Adrenal gland (tissue), 12 donors: ENCODE measurements around the gene PSMB2. TPM values are rescaled to one million over a fixed set of nuclear protein-coding genes. Genes with fewer than 3 reads are reported as not detected.
A peak's percentile ranks its signal among the peaks of the same experiment; 100 is the strongest.

ENCODE experiments used
- DNase-seq, 7 donors: peaks; one replicate each; pipeline ENCODE4 v3.0.0-alpha.2; 2019 to 2020
- H3K27ac ChIP-seq, 5 donors: fragments of 200-600 bp; sonication (generic) in 4 of 5; 1 replicate in 3 of 5; 2 replicates in 2 of 5; pipeline versions ENCODE4 v1.5.1 to v1.8.0; 2016 to 2020; ENCODE audit warnings: mild to moderate bottlenecking in 1 of 5
- H3K27me3 ChIP-seq: fragments of 200-600 bp; 2 replicates; pipeline ENCODE4 v1.8.0; 2021
- H3K36me3 ChIP-seq, 2 donors: fragments of 200-600 bp; replicated peaks in 1 of 2; 1 replicate in 1 of 2; 2 replicates in 1 of 2; pipeline versions ENCODE4 v1.5.1 to v1.8.0; 2018 to 2022
- H3K4me1 ChIP-seq, 2 donors: fragments of 200-600 bp; replicated peaks in 1 of 2; 1 replicate in 1 of 2; 2 replicates in 1 of 2; pipeline versions ENCODE4 v1.5.1 to v1.8.0; 2018 to 2021
- H3K4me3 ChIP-seq, 4 donors: fragments of 200-600 bp; sonication (generic) in 3 of 4; one replicate each; pipeline ENCODE4 v1.5.1; 2016 to 2018
- H3K9me3 ChIP-seq, 3 donors: fragments of 200-600 bp; sonication (generic) in 1 of 3; replicated peaks in 1 of 3; 1 replicate in 2 of 3; 2 replicates in 1 of 3; pipeline versions ENCODE4 v1.5.1 to v1.8.0; 2016 to 2021
- CTCF ChIP-seq, 6 experiments: fragments of 450-650 bp in 4 of 6; fragments of 200-600 bp in 2 of 6; sonication (generic) in 1 of 6; IDR thresholded peaks; 1 replicate in 5 of 6; 2 replicates in 1 of 6; pipeline versions ENCODE4 v1.5.1 to v1.8.0; 2016 to 2021; ENCODE audit warnings: antibody characterized with exemption in 6 of 6, mild to moderate bottlenecking in 2 of 6, moderate library complexity in 1 of 6
- POLR2A ChIP-seq, 2 donors: fragments of 450-650 bp; IDR thresholded peaks; one replicate each; pipeline ENCODE4 v1.6.1; 2017; ENCODE audit warnings: antibody characterized with exemption in 2 of 2, mild to moderate bottlenecking in 2 of 2, moderate library complexity in 1 of 2
- WGBS, 4 donors: extraction: QIAGEN DNeasy Blood & Tissue Kit in 2 of 4; methylation state at CpG; one replicate each; pipeline versions ENCODE4 v1.1.5 to v1.1.7; 2013 to 2017; 5-methylcytosine and 5-hydroxymethylcytosine counted together
- intact Hi-C, 2 donors: fragments of 100-400 bp; cut with DNase I; formaldehyde crosslinking; loops; one replicate each; pipeline versions ENCODE4 v1.14.1 to v1.15.0; 2022 to 2023
- polyA plus RNA-seq, 3 donors: library from polyadenylated mRNA; stranded (reverse); fragments of 200-250 nt in 2 of 3; fragments of 350-450 nt in 1 of 3; fragmentation: Illumina TruSeq in 1 of 3; extraction: RNeasy Lipid Tissue Mini Kit (QIAGEN cat#74804) in 1 of 3; gene quantifications; one replicate each; pipeline ENCODE4 v1.2.3, GENCODE V29; 2013 to 2014
- total RNA-seq, 9 donors: library from RNA; depleted of rRNA in 4 of 9; stranded (reverse); fragments of >200 nt in 4 of 9; fragments of 120-200 nt in 1 of 9; fragmentation: NEBNext Ultra II Directional in 1 of 9; extraction: Animal tissue kit (Norgen Biotek cat#: 25700) in 1 of 9; gene quantifications; one replicate each; pipeline versions ENCODE4 v1.1.0 to v1.2.4, GENCODE V29; 2013 to 2023
- donor health status: healthy with polysubstance abuse.
- donor health status: Bipolar disorder and iron deficiency.
- donor health status: DM: yes; HTN: yes; CAD: no.
- donor health status: DM: no; HTN: no; CAD: no.
- donor health status: DM: no; HTN: no; CAD: no.
- donor health status: DM: yes; HTN: yes; CAD: no.

The PSMB2 gene
- total and polyA plus RNA-seq, 12 donors, result 23.5 to 120 (median 51.0) TPM

GRCh38 chr1:35555601-35556477 is 85.5 kb downstream of the PSMB2 start:
- TF ChIP-seq CTCF (IDR thresholded peaks at IDR 0.05) (no peak), POLR2A (IDR thresholded peaks at IDR 0.05) (no peak)
- Histone ChIP-seq H3K36me3 (peaks cover 0 to 23% of the 10 kb centered on the region in 2 donors), H3K4me1 (peaks cover 28 to 59% of the 10 kb centered on the region in 2 donors), H3K27ac (peak overlapping the region in 3 of 5 donors; percentile 94 to 99 (median 97)), H3K27me3 (no peaks in the 10 kb centered on the region), H3K9me3 (no peaks in the 10 kb centered on the region), H3K4me3 (peak overlapping the region in 1 of 4 donors; percentile 94)
- DNase-seq, result no peak
- 48 to 56% (median 53%) methylated on average over 10 of the region's 10 CpGs for WGBS, 4 donors
- intact Hi-C loops, result loop anchor here in 1 of 2 donors (5.0 kb wide), 1 partner anchor 104 kb away; no protein-coding TSS in a partner anchor

GRCh38 chr1:35555212-35555584 is 86.1 kb downstream of the PSMB2 start:
- no peak overlapping the region for H3K4me3 ChIP-seq
- H3K4me1 ChIP-seq, result peaks cover 28 to 54% of the 10 kb centered on the region in 2 donors
- peaks cover 0 to 25% of the 10 kb centered on the region in 2 donors for H3K36me3 ChIP-seq
- no peaks in the 10 kb centered on the region for H3K9me3 ChIP-seq
- DNase-seq, result no peak
- 68 to 77% (median 71%) methylated on average over 4 of the region's 4 CpGs for WGBS, 4 donors
- intact Hi-C loops, result loop anchor here in 1 of 2 donors (5.0 kb wide), 1 partner anchor 103 kb away; no protein-coding TSS in a partner anchor
- TF ChIP-seq CTCF (IDR thresholded peaks at IDR 0.05) (no peak), POLR2A (IDR thresholded peaks at IDR 0.05) (no peak)
- no peak overlapping the region for H3K27ac ChIP-seq
- H3K27me3 ChIP-seq, result no peaks in the 10 kb centered on the region

- TF ChIP-seq CTCF (IDR thresholded peaks at IDR 0.05) (no peak), POLR2A (IDR thresholded peaks at IDR 0.05) (no peak)
- Histone ChIP-seq H3K36me3 (peaks cover 0 to 29% of the 10 kb centered on the region in 2 donors), H3K9me3 (no peaks in the 10 kb centered on the region), H3K4me1 (peaks cover 28 to 54% of the 10 kb centered on the region in 2 donors), H3K4me3 (no peak overlapping the region), H3K27me3 (no peaks in the 10 kb centered on the region), H3K27ac (peak overlapping the region in 3 of 5 donors; percentile 3 to 43 (median 3))
- intact Hi-C loops, result loop anchor here in 1 of 2 donors (5.0 kb wide), 1 partner anchor 102 kb away; no protein-coding TSS in a partner anchor
- peak in 5 of 7 donors; percentile 33 to 81 (median 62) for DNase-seq
- WGBS, 4 donors, result 38 to 40% (median 39%) methylated on average over 7 of the region's 7 CpGs
These were observed 86.8 kb downstream of the PSMB2 start for GRCh38 chr1:35554266-35555211.
